Gastroesophageal sphincter (tissue), 4 donors: ENCODE measurements around the gene C1orf167. TPM values are rescaled to one million over a fixed set of nuclear protein-coding genes. Genes with fewer than 3 reads are reported as not detected.

Experiments
- ATAC-seq: fragments of 150-250 bp; one replicate; pipeline ENCODE4 v1.9.1; 2016; ENCODE audit warnings: mild to moderate bottlenecking, moderate library complexity
- H3K27ac ChIP-seq, 4 donors: fragments of 200-600 bp; sonication (generic) in 3 of 4; 1 replicate in 3 of 4; 2 replicates in 1 of 4; pipeline ENCODE4 v1.5.1; 2016 to 2019
- H3K27me3 ChIP-seq: fragments of 200-600 bp; sonication (generic); one replicate; pipeline ENCODE4 v1.5.1; 2019
- H3K36me3 ChIP-seq, 2 donors: fragments of 200-600 bp; sonication (generic); one replicate each; pipeline ENCODE4 v1.5.1; 2019; ENCODE audit warnings: control low read depth in 1 of 2
- H3K4me1 ChIP-seq, 3 donors: fragments of 200-600 bp; sonication (generic); 1 replicate in 2 of 3; 2 replicates in 1 of 3; pipeline ENCODE4 v1.5.1; 2016 to 2019; ENCODE audit warnings: control low read depth in 2 of 3
- H3K4me3 ChIP-seq, 2 donors: fragments of 200-600 bp; sonication (generic); one replicate each; pipeline ENCODE4 v1.5.1; 2019; ENCODE audit warnings: mild to moderate bottlenecking in 1 of 2, moderate library complexity in 1 of 2
- H3K9me3 ChIP-seq, 3 donors: fragments of 200-600 bp; sonication (generic); one replicate each; pipeline ENCODE4 v1.5.1; 2017 to 2019; ENCODE audit warnings: control low read depth in 2 of 3
- EP300 ChIP-seq: sonication (generic); formaldehyde crosslinking; IDR thresholded peaks from one replicate; pipeline ENCODE4 v1.6.1; 2017; ENCODE audit warnings: antibody characterized with exemption, mild to moderate bottlenecking
- POLR2A ChIP-seq, 2 donors: fragments of 450-650 bp; IDR thresholded peaks; one replicate each; pipeline ENCODE4 v1.6.1; 2017; ENCODE audit warnings: antibody characterized with exemption in 2 of 2, mild to moderate bottlenecking in 2 of 2, moderate library complexity in 1 of 2
- POLR2AphosphoS5 ChIP-seq: sonication (generic); formaldehyde crosslinking; IDR thresholded peaks from one replicate; pipeline ENCODE4 v1.6.1; 2017; ENCODE audit warnings: antibody characterized with exemption
- WGBS, 2 donors: methylation state at CpG; one replicate each; pipeline ENCODE4 v1.1.5; 2018; ENCODE audit warnings: low coverage in 1 of 2; 5-methylcytosine and 5-hydroxymethylcytosine counted together
- total RNA-seq, 4 donors: library from RNA; depleted of rRNA; stranded (reverse); fragments of >200 nt; gene quantifications; one replicate each; pipeline ENCODE4 v1.1.0, GENCODE V29; 2016
- TF ChIP-seq, protein P1 (sequence below), 4 experiments: fragments of 200-600 bp in 2 of 4; fragments of 450-650 bp in 2 of 4; sonication (generic) in 1 of 4; IDR thresholded peaks; one replicate each; pipeline ENCODE4 v1.5.1; 2017 to 2019; ENCODE audit warnings: antibody characterized with exemption in 4 of 4, mild to moderate bottlenecking in 2 of 4, moderate library complexity in 2 of 4

Gene C1orf167
- total RNA-seq, 4 donors from 2014 or later, result 0.35 to 1.4 (median 0.75) TPM

DNA sequence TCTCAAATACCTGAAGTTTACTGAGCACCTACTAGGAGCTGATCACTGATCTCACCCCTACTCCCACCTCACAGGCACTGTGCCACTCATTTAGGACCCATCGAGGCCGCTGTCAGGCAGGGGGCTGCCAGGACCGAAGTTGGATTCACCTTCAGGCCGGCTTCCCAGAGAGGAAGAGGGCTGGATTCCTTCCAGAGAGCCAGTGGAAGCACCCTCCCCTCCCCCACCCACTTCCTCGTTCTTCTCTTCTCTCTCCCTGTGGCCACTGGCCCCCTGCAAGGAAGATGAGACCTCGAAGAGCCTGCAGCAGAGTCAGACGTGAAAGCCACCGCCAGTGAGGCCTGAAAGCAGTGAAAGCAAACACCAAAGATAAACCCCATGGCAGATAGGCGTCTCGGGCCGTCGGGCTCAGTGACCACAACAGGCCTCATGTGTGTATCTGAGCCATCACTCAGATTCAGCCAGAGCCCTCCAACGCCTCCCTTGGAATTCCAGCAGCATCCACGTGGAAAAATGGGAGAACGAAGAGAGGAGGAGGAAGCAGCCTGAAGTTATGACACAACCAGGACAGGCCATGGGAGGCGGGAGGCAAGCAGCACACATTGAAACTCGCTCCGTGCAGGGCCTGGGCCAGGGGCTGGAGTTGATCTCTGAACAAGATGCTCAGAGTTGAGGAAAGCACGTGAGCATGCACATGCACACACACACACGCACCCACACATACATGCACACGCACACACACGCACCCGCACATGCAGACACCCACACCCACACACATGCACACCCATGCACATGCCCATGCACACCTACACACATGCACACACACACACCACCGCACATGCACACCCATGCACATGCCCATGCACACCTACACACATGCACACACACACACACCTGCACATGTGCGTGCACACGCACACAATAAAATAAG is 32.2 kb upstream of the C1orf167 start:
- 66 to 85% methylated on average over 6 to 16 of the region's 26 CpGs for WGBS, 2 donors
- H3K4me1 ChIP-seq, result peaks cover 0 to 45% (median 24%) of the 10 kb centered on the region in 3 donors
- TF ChIP-seq EP300 (no peak), POLR2A (IDR thresholded peaks at IDR 0.05) (no peak), POLR2AphosphoS5 (no peak)
- TF ChIP-seq, protein P1, sequence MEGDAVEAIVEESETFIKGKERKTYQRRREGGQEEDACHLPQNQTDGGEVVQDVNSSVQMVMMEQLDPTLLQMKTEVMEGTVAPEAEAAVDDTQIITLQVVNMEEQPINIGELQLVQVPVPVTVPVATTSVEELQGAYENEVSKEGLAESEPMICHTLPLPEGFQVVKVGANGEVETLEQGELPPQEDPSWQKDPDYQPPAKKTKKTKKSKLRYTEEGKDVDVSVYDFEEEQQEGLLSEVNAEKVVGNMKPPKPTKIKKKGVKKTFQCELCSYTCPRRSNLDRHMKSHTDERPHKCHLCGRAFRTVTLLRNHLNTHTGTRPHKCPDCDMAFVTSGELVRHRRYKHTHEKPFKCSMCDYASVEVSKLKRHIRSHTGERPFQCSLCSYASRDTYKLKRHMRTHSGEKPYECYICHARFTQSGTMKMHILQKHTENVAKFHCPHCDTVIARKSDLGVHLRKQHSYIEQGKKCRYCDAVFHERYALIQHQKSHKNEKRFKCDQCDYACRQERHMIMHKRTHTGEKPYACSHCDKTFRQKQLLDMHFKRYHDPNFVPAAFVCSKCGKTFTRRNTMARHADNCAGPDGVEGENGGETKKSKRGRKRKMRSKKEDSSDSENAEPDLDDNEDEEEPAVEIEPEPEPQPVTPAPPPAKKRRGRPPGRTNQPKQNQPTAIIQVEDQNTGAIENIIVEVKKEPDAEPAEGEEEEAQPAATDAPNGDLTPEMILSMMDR (IDR thresholded peaks at IDR 0.05), result no peak
- peak overlapping the region in 2 of 4 donors; percentile 84 for H3K27ac ChIP-seq
- no peak for ATAC-seq
- no peaks in the 10 kb centered on the region for H3K27me3 ChIP-seq
- no peak overlapping the region for H3K4me3 ChIP-seq
- no peaks in the 10 kb centered on the region for H3K9me3 ChIP-seq
- H3K36me3 ChIP-seq, result no peaks in the 10 kb centered on the region

DNA sequence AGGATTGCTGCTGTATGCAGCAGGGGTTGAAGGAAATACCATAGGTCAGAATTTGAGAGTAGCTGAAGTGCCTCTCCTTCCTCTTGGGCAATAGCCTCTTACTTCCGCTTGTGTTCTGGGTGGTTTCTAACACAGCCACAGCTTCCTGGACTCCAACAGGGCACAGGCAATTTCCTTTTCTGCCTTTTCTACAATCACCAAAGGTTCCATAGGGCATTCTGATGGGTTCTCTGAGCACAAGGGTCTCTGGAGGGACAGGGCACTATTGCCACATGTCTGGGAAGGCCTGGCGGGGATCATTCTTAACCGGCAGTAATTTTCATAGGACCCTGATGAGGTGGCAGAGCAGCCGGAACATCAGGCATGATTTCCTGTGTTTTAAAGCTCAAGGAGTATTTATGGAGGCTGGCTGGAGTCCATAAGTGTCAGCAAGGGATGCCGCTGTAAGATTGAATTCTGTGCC is 31.5 kb upstream of the C1orf167 start:
- 48% methylated on average over 5 of the region's 5 CpGs; no CpG with 5 or more reads in 1 of the 2 donors for WGBS, 2 donors
- no peak for ATAC-seq

DNA sequence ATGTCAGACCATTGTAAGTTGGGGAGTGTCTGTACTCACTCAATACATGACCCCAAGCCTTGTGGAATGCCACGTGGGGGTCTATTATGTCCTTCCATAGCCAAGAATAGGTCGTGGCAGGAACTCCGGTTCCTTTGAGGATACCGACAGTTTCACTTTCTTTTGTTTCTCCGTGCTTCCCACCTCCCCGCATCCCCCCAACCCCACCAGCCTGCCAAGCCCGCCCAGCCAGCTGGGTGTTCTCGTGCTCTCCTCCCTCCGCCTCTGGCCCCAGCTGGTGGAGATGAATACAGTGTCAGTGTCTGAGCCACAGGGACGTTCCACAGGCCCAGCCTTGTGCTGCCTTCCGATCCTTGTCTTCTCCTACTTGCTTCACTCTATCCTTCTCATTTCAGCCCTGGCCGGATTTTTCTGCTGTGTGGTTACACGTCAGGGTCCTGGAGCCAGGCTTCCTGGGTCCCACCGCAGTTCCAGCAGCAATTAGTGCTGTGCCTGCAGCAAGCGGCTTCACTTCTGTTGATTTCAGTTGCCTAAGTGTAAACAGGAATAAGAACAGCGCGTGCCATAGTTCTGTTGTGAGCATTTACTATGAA is 30.2 kb upstream of the C1orf167 start:
- no peaks in the 10 kb centered on the region for H3K36me3 ChIP-seq
- H3K27me3 ChIP-seq, result no peaks in the 10 kb centered on the region
- peaks cover 0 to 61% (median 24%) of the 10 kb centered on the region in 3 donors for H3K4me1 ChIP-seq
- peak overlapping the region; percentile 30 to 84 (median 84) for H3K27ac ChIP-seq
- peak overlapping the region; percentile 45 to 49 for H3K4me3 ChIP-seq
- peak; percentile 66 for ATAC-seq
- H3K9me3 ChIP-seq, result no peaks in the 10 kb centered on the region
- WGBS, 2 donors, result 2 to 3% methylated on average over 8 to 9 of the region's 17 CpGs
- TF ChIP-seq EP300 (no peak), POLR2AphosphoS5 (peak; percentile 74)

More for the DNA sequence above, 31.5 kb upstream of the C1orf167 start:
- Histone ChIP-seq H3K4me1 (peaks cover 0 to 52% (median 24%) of the 10 kb centered on the region in 3 donors), H3K27me3 (no peaks in the 10 kb centered on the region), H3K4me3 (no peak overlapping the region), H3K27ac (peak overlapping the region in 3 of 4 donors; percentile 84), H3K9me3 (no peaks in the 10 kb centered on the region), H3K36me3 (no peaks in the 10 kb centered on the region)
- TF ChIP-seq, protein P1 (IDR thresholded peaks at IDR 0.05), result no peak
- TF ChIP-seq POLR2AphosphoS5, result peak; percentile 6

DNA sequence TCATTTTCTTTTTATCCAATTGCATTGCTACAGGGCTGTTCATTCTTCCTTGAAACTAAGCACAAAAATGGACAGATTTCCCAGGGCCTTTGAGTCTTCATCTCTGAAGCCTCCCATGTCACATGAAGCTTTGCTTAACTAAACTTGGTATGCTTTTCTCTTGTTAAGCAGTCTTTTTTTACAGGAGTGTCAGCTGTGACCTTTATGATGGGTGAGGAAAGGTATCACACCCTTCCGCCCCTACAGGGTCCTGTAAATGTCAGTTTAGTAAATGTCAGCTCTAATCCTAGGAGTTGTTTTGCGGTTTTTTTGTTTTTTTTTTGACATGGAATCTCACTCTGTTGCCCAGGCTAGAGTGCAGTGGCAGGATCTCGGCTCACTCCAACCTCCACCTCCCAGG is 28.7 kb upstream of the C1orf167 start:
- Histone ChIP-seq H3K36me3 (no peaks in the 10 kb centered on the region), H3K27me3 (no peaks in the 10 kb centered on the region), H3K27ac (peak overlapping the region in 3 of 4 donors; percentile 39 to 84 (median 84)), H3K4me3 (no peak overlapping the region), H3K4me1 (peaks cover 0 to 76% (median 29%) of the 10 kb centered on the region in 3 donors), H3K9me3 (no peaks in the 10 kb centered on the region)
- 82 to 100% methylated on average over 1 to 3 of the region's 3 CpGs for WGBS, 2 donors
- TF ChIP-seq, protein P1 (IDR thresholded peaks at IDR 0.05), result no peak
- TF ChIP-seq POLR2AphosphoS5 (no peak), EP300 (no peak), POLR2A (IDR thresholded peaks at IDR 0.05) (no peak)
- ATAC-seq, result no peak

DNA sequence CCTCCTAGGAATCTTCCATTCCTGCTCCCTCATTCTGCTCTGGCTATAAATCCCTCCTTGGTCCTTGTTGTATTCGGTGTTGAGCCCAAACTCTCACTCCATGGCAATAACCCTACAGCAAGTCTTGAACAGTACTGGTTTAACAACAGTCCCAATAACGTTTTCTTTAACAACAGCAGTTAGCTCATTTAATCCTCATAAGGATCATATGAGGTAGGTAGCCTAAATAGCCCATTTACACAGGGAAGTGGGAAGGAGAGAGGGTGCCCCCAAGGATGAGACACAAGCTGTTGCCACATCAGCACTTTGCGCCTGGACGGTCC is 26.5 kb upstream of the C1orf167 start:
- no peaks in the 10 kb centered on the region for H3K9me3 ChIP-seq
- no peaks in the 10 kb centered on the region for H3K36me3 ChIP-seq
- H3K4me1 ChIP-seq, result peaks cover 0 to 84% (median 26%) of the 10 kb centered on the region in 3 donors
- no peak for TF ChIP-seq POLR2AphosphoS5
- no peak for ATAC-seq
- 48 to 50% methylated on average over 2 of the region's 4 CpGs for WGBS, 2 donors
- H3K27me3 ChIP-seq, result no peaks in the 10 kb centered on the region
- peak overlapping the region; percentile 64 to 89 for H3K4me3 ChIP-seq
- peak overlapping the region; percentile 3 to 94 (median 90) for H3K27ac ChIP-seq
